ENCODE data around the gene SLC35G1. TPM values are rescaled to one million over a fixed set of nuclear protein-coding genes. Genes with fewer than 3 reads are reported as not detected.

Gene SLC35G1
- total RNA-seq, 2 donors from 2014 or later = 2.0 to 3.8 TPM

DNA sequence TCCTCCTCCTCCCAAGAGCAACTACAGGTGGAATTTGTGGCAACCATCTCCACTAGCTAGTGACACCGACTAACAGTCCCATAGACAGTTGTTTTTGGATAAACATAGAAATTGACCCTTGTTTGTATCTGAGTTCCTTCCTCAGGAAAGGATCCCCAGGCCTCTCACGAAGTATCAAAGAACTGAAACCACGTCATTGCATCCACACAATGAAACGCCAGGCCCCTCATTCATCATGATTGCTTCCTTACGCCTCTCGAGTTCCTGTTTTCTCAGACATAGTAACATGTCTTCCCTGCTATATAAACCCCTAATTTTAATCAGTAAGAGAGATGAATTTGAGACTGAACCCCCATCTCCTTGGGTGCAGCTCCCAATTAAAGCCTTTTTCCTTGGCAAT, 18.1 kb downstream of the SLC35G1 start:
- no peaks in the 10 kb centered on the region for H3K4me1 Mint-ChIP-seq (ENCODE audit: low read depth in 2 of 2)
- H3K27ac Mint-ChIP-seq = no peak overlapping the region
- peaks cover 0 to 3% of the 10 kb centered on the region in 2 donors for H3K27me3 Mint-ChIP-seq
- no peaks in the 10 kb centered on the region for H3K36me3 Mint-ChIP-seq
- no peaks in the 10 kb centered on the region for H3K9me3 Mint-ChIP-seq
- ATAC-seq (no peak), DNase-seq (ENCODE audit: low spot score) (no peak)
- no peak overlapping the region for H3K4me3 Mint-ChIP-seq

- H3K36me3 Mint-ChIP-seq = no peaks in the 10 kb centered on the region
Measured at GRCh38 chr10:93912444-93912843, 18.7 kb downstream of the SLC35G1 start.

DNA sequence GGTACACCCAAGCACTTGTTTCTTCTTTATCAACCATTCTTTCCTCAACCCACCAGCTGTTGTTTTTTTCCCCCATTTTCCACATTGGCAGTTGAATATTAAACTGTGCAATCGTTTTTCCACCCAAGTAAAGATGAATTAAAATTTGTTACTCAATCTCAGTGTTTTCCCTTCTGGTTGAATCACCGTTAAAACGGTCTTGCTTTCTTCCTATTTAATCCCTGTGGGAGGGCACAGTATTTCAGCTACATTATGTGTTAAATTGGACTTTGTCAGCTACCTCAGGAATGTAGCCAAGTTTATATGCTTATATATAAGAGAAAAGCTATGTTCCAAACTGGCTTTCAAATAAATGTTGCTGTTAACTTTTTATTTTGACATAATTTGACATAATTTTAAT, 19.9 kb downstream of the SLC35G1 start:
- ATAC-seq (no peak), DNase-seq (ENCODE audit: low spot score) (no peak)
- H3K4me3 Mint-ChIP-seq = no peak overlapping the region
- no peak overlapping the region for H3K27ac Mint-ChIP-seq
- no peaks in the 10 kb centered on the region for H3K9me3 Mint-ChIP-seq
- peaks cover 0 to 3% of the 10 kb centered on the region in 2 donors for H3K27me3 Mint-ChIP-seq
- H3K4me1 Mint-ChIP-seq (ENCODE audit: low read depth in 2 of 2) = no peaks in the 10 kb centered on the region
- H3K36me3 Mint-ChIP-seq = no peaks in the 10 kb centered on the region

More at GRCh38 chr10:93912444-93912843, 18.7 kb downstream of the SLC35G1 start:
- ATAC-seq (no peak), DNase-seq (ENCODE audit: low spot score) (no peak)
- Mint-ChIP-seq H3K27me3 (peaks cover 0 to 3% of the 10 kb centered on the region in 2 donors), H3K4me1 (ENCODE audit: low read depth in 2 of 2) (no peaks in the 10 kb centered on the region), H3K27ac (no peak overlapping the region), H3K9me3 (no peaks in the 10 kb centered on the region), H3K4me3 (no peak overlapping the region)

GRCh38 chr10:93915598-93915997, 21.8 kb downstream of the SLC35G1 start:
- DNase-seq (ENCODE audit: low spot score) (no peak), ATAC-seq (no peak)
- H3K36me3 Mint-ChIP-seq = no peaks in the 10 kb centered on the region
- peaks cover 0 to 3% of the 10 kb centered on the region in 2 donors for H3K27me3 Mint-ChIP-seq
- no peak overlapping the region for H3K27ac Mint-ChIP-seq
- no peak overlapping the region for H3K4me3 Mint-ChIP-seq
- H3K4me1 Mint-ChIP-seq (ENCODE audit: low read depth in 2 of 2) = no peaks in the 10 kb centered on the region
- no peaks in the 10 kb centered on the region for H3K9me3 Mint-ChIP-seq

- Mint-ChIP-seq H3K27me3 (peaks cover 0 to 3% of the 10 kb centered on the region in 2 donors), H3K4me3 (no peak overlapping the region), H3K4me1 (ENCODE audit: low read depth in 2 of 2) (no peaks in the 10 kb centered on the region), H3K36me3 (no peaks in the 10 kb centered on the region), H3K27ac (no peak overlapping the region), H3K9me3 (no peaks in the 10 kb centered on the region)
- ATAC-seq (no peak), DNase-seq (ENCODE audit: low spot score) (no peak)
Measured at GRCh38 chr10:93916257-93917063, 22.7 kb downstream of the SLC35G1 start.

- Mint-ChIP-seq H3K27me3 (peaks cover 0 to 3% of the 10 kb centered on the region in 2 donors), H3K4me3 (no peak overlapping the region), H3K36me3 (no peaks in the 10 kb centered on the region), H3K9me3 (no peaks in the 10 kb centered on the region), H3K27ac (no peak overlapping the region), H3K4me1 (ENCODE audit: low read depth in 2 of 2) (no peaks in the 10 kb centered on the region)
- ATAC-seq (no peak), DNase-seq (ENCODE audit: low spot score) (no peak)
Measured at GRCh38 chr10:93917064-93917391, 23.2 kb downstream of the SLC35G1 start.

- Mint-ChIP-seq H3K27me3 (peaks cover 0 to 3% of the 10 kb centered on the region in 2 donors), H3K27ac (no peak overlapping the region), H3K4me1 (ENCODE audit: low read depth in 2 of 2) (no peaks in the 10 kb centered on the region)
Measured at GRCh38 chr10:93917821-93918220, 24.0 kb downstream of the SLC35G1 start.

DNA sequence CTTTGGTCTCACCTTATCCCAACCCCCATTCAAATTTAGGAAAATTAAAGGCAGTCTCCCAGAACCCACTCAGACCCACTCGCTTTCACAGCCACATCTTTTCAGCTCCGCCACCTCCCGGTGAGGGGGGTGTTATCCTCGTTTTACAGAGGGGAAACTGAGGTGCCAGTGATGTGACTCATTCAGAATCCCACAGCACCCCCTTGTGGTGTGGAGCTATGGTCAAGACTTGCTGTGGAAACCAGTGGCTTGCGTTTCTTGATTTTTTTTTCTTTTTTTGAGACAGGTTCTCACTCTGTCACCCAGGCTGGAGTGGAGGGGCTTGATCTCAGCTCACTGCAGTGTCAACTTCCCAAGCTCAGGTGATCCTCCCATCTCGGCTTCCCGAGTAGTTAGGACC, 27.6 kb downstream of the SLC35G1 start:
- Mint-ChIP-seq H3K27ac (no peak overlapping the region), H3K36me3 (no peaks in the 10 kb centered on the region), H3K9me3 (no peaks in the 10 kb centered on the region), H3K4me3 (no peak overlapping the region), H3K4me1 (ENCODE audit: low read depth in 2 of 2) (no peaks in the 10 kb centered on the region), H3K27me3 (no peaks in the 10 kb centered on the region)
- ATAC-seq (no peak), DNase-seq (ENCODE audit: low spot score) (no peak)

More at GRCh38 chr10:93917821-93918220, 24.0 kb downstream of the SLC35G1 start:
- DNase-seq (ENCODE audit: low spot score) = no peak
- no peak for ATAC-seq
- no peaks in the 10 kb centered on the region for H3K9me3 Mint-ChIP-seq
- H3K4me3 Mint-ChIP-seq = no peak overlapping the region
- H3K36me3 Mint-ChIP-seq = no peaks in the 10 kb centered on the region

DNA sequence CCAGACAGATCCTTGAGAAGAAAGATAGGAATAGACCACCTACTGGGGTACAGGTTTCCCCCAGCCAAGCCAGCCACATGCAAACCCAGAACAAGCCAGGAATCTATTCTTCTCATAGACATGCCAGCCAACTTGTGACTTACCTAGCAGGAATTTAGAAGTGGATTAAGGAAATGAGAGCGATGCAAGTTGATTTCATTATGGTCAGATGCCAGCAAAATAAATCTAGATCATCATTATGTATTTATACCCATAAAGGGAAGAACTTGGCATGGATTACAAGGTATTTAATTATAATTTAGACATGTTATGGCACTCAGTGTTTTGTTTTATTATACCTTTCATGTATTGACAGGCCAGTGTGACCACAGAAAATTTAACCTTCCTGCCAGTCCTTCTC, 32.8 kb downstream of the SLC35G1 start:
- ATAC-seq (no peak), DNase-seq (ENCODE audit: low spot score) (no peak)
- Mint-ChIP-seq H3K4me3 (no peak overlapping the region), H3K9me3 (peaks cover 9% of the 10 kb centered on the region), H3K36me3 (peaks cover 14% of the 10 kb centered on the region), H3K27ac (no peak overlapping the region), H3K4me1 (ENCODE audit: low read depth in 2 of 2) (no peaks in the 10 kb centered on the region), H3K27me3 (peaks cover 5 to 13% of the 10 kb centered on the region in 2 donors)

- Mint-ChIP-seq H3K9me3 (peaks cover 5% of the 10 kb centered on the region), H3K27me3 (no peaks in the 10 kb centered on the region), H3K36me3 (no peaks in the 10 kb centered on the region), H3K4me1 (ENCODE audit: low read depth in 2 of 2) (no peaks in the 10 kb centered on the region), H3K4me3 (no peak overlapping the region), H3K27ac (no peak overlapping the region)
- no peak for ATAC-seq
- no peak for DNase-seq (ENCODE audit: low spot score)
Measured at GRCh38 chr10:93938140-93938539, 44.4 kb downstream of the SLC35G1 start.

- Mint-ChIP-seq H3K4me3 (no peak overlapping the region), H3K4me1 (ENCODE audit: low read depth in 2 of 2) (no peaks in the 10 kb centered on the region), H3K9me3 (no peaks in the 10 kb centered on the region), H3K27ac (no peak overlapping the region), H3K36me3 (no peaks in the 10 kb centered on the region), H3K27me3 (peaks cover 2 to 13% of the 10 kb centered on the region in 2 donors)
- DNase-seq (ENCODE audit: low spot score) = no peak
- no peak for ATAC-seq
Measured at GRCh38 chr10:93940881-93941280, 47.1 kb downstream of the SLC35G1 start.

DNA sequence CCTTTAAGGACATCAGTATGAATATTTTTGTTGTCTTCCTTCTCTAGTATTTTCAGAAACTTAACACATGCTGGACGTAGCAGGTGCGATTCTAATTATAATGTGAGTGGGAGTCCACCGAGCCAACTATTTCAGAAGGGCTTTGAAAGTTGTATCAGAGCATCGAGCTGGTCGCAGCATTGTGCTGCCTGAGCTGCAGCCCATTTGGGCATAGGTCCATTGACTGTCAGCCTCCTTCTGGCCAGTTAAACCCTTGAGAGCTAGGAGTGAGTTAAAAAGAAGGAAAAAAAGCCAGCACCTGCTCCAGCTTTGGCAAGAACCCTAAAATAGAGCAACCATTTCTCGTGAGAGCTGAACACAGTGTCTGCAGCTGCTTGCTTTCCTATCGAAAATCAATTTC, 47.8 kb downstream of the SLC35G1 start:
- no peak overlapping the region for H3K27ac Mint-ChIP-seq
- H3K9me3 Mint-ChIP-seq = no peaks in the 10 kb centered on the region
- H3K27me3 Mint-ChIP-seq = peaks cover 5 to 13% of the 10 kb centered on the region in 2 donors
- DNase-seq (ENCODE audit: low spot score) = no peak
- no peak for ATAC-seq
- H3K4me1 Mint-ChIP-seq (ENCODE audit: low read depth in 2 of 2) = no peaks in the 10 kb centered on the region
- no peaks in the 10 kb centered on the region for H3K36me3 Mint-ChIP-seq
- H3K4me3 Mint-ChIP-seq = no peak overlapping the region

GRCh38 chr10:93945819-93946218, 52.0 kb downstream of the SLC35G1 start:
- no peak for ATAC-seq
- Mint-ChIP-seq H3K27ac (no peak overlapping the region), H3K27me3 (peaks cover 11 to 23% of the 10 kb centered on the region in 2 donors), H3K4me1 (ENCODE audit: low read depth in 2 of 2) (no peaks in the 10 kb centered on the region), H3K36me3 (no peaks in the 10 kb centered on the region), H3K9me3 (no peaks in the 10 kb centered on the region), H3K4me3 (no peak overlapping the region)
- DNase-seq (ENCODE audit: low spot score) = no peak

- H3K27ac Mint-ChIP-seq = no peak overlapping the region
- no peaks in the 10 kb centered on the region for H3K9me3 Mint-ChIP-seq
- ATAC-seq = no peak
- H3K4me1 Mint-ChIP-seq (ENCODE audit: low read depth in 2 of 2) = no peaks in the 10 kb centered on the region
- peaks cover 11 to 23% of the 10 kb centered on the region in 2 donors for H3K27me3 Mint-ChIP-seq
- no peaks in the 10 kb centered on the region for H3K36me3 Mint-ChIP-seq
- H3K4me3 Mint-ChIP-seq = no peak overlapping the region
- DNase-seq (ENCODE audit: low spot score) = no peak
Measured at GRCh38 chr10:93947055-93947454, 53.3 kb downstream of the SLC35G1 start.

DNA sequence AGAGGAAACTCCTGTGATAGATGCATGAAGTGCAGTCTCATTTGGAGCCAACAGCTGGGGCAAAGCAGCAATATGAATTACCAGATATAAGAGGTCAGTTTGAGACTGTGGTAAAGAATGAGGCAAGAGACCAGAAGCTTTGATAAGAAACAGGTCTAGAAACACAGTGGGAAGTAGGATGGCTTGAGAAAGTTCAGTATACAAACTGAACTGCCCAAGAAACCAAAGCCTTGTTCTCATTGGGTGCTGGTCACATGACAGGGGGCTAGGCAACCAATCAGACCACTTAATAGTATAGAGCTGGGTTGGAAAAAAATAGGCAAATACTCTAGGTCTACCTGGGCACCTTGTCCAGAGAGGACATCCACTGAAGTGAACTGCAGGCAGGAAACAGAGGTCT, 53.7 kb downstream of the SLC35G1 start:
- DNase-seq (ENCODE audit: low spot score) (no peak), ATAC-seq (no peak)
- H3K4me3 Mint-ChIP-seq = no peak overlapping the region
- H3K27ac Mint-ChIP-seq = no peak overlapping the region
- H3K9me3 Mint-ChIP-seq = no peaks in the 10 kb centered on the region
- no peaks in the 10 kb centered on the region for H3K36me3 Mint-ChIP-seq
- peaks cover 11 to 23% of the 10 kb centered on the region in 2 donors for H3K27me3 Mint-ChIP-seq
- no peaks in the 10 kb centered on the region for H3K4me1 Mint-ChIP-seq (ENCODE audit: low read depth in 2 of 2)
